ENCODE measurements around the gene BHLHE40. TPM values are rescaled to one million over a fixed set of nuclear protein-coding genes. Genes with fewer than 3 reads are reported as not detected.

The BHLHE40 gene
- total and polyA plus RNA-seq, 2 donors (not counting 1 experiment from before 2014, with no cell fraction given) = 16.7 to 28.4 TPM

GRCh38 chr3:5015056-5015455, 35.8 kb downstream of the BHLHE40 start:
- Histone ChIP-seq H3K27ac (ENCODE audit: insufficient read depth, low read length) (no peak overlapping the region), H4K20me1 (ENCODE audit: control insufficient read depth, extremely low read depth, insufficient read depth, low read length) (no peaks in the 10 kb centered on the region), H2AFZ (ENCODE audit: low read length) (no peak overlapping the region), H3K79me2 (ENCODE audit: control insufficient read depth, insufficient read depth, low read length) (no peaks in the 10 kb centered on the region), H3K4me1 (ENCODE audit: control insufficient read depth, extremely low read depth, insufficient read depth, low read length) (peaks cover 11% of the 10 kb centered on the region), H3K27me3 (ENCODE audit: control insufficient read depth, insufficient read depth, low read length) (no peaks in the 10 kb centered on the region), H3K9ac (ENCODE audit: insufficient read depth, low read length) (no peak overlapping the region), H3K9me3 (ENCODE audit: control insufficient read depth, insufficient read depth, low read depth, low read length) (no peaks in the 10 kb centered on the region), H3K36me3 (ENCODE audit: control insufficient read depth, insufficient read depth, low read length) (no peaks in the 10 kb centered on the region), H3K4me2 (ENCODE audit: extremely low read depth, insufficient read depth, low read length) (no peak overlapping the region), H3K4me3 (replicated peaks in 1 of 4; ENCODE audit: control extremely low read depth in 1 of 4, insufficient read depth in 1 of 4, low read depth in 3 of 4, low read length in 4 of 4) (no peak overlapping the region)
- TF ChIP-seq EZH2 (IDR thresholded peaks at IDR 0.05; ENCODE audit: low read length, missing control alignments) (no peak), CTCF (conservative IDR thresholded peaks at IDR 0.05 in 1 of 2, IDR thresholded peaks at IDR 0.05 in 1 of 2; ENCODE audit: low read depth in 1 of 2, low read length in 2 of 2) (no peak)
- no peak for DNase-seq (ENCODE audit: low read depth in 2 of 2)

GRCh38 chr3:5016211-5017161, 37.2 kb downstream of the BHLHE40 start:
- Histone ChIP-seq H2AFZ (ENCODE audit: low read length) (no peak overlapping the region), H3K4me3 (replicated peaks in 1 of 4; ENCODE audit: control extremely low read depth in 1 of 4, insufficient read depth in 1 of 4, low read depth in 3 of 4, low read length in 4 of 4) (no peak overlapping the region), H3K9ac (ENCODE audit: insufficient read depth, low read length) (no peak overlapping the region), H4K20me1 (ENCODE audit: control insufficient read depth, extremely low read depth, insufficient read depth, low read length) (no peaks in the 10 kb centered on the region), H3K4me1 (ENCODE audit: control insufficient read depth, extremely low read depth, insufficient read depth, low read length) (peaks cover 11% of the 10 kb centered on the region), H3K4me2 (ENCODE audit: extremely low read depth, insufficient read depth, low read length) (no peak overlapping the region), H3K79me2 (ENCODE audit: control insufficient read depth, insufficient read depth, low read length) (no peaks in the 10 kb centered on the region), H3K36me3 (ENCODE audit: control insufficient read depth, insufficient read depth, low read length) (no peaks in the 10 kb centered on the region), H3K27ac (ENCODE audit: insufficient read depth, low read length) (no peak overlapping the region), H3K27me3 (ENCODE audit: control insufficient read depth, insufficient read depth, low read length) (no peaks in the 10 kb centered on the region), H3K9me3 (ENCODE audit: control insufficient read depth, insufficient read depth, low read depth, low read length) (no peaks in the 10 kb centered on the region)
- TF ChIP-seq CTCF (conservative IDR thresholded peaks at IDR 0.05 in 1 of 2, IDR thresholded peaks at IDR 0.05 in 1 of 2; ENCODE audit: low read depth in 1 of 2, low read length in 2 of 2) = no peak
- TF ChIP-seq EZH2 (IDR thresholded peaks at IDR 0.05; ENCODE audit: low read length, missing control alignments) = no peak
- peak in 1 of 2 donors; percentile 79 for DNase-seq (ENCODE audit: low read depth in 2 of 2)

GRCh38 chr3:5017925-5018531, 38.8 kb downstream of the BHLHE40 start:
- no peaks in the 10 kb centered on the region for H3K36me3 ChIP-seq (ENCODE audit: control insufficient read depth, insufficient read depth, low read length)
- H3K4me3 ChIP-seq (replicated peaks in 1 of 4; ENCODE audit: control extremely low read depth in 1 of 4, insufficient read depth in 1 of 4, low read depth in 3 of 4, low read length in 4 of 4) = no peak overlapping the region
- H3K9ac ChIP-seq (ENCODE audit: insufficient read depth, low read length) = no peak overlapping the region
- H3K27me3 ChIP-seq (ENCODE audit: control insufficient read depth, insufficient read depth, low read length) = no peaks in the 10 kb centered on the region
- DNase-seq (ENCODE audit: low read depth in 2 of 2) = peak; percentile 49 to 75
- TF ChIP-seq EZH2 (IDR thresholded peaks at IDR 0.05; ENCODE audit: low read length, missing control alignments) = no peak
- TF ChIP-seq CTCF (conservative IDR thresholded peaks at IDR 0.05 in 1 of 2, IDR thresholded peaks at IDR 0.05 in 1 of 2; ENCODE audit: low read depth in 1 of 2, low read length in 2 of 2) = no peak
- peak overlapping the region; percentile 13 for H3K27ac ChIP-seq (ENCODE audit: insufficient read depth, low read length)
- no peaks in the 10 kb centered on the region for H3K79me2 ChIP-seq (ENCODE audit: control insufficient read depth, insufficient read depth, low read length)
- H4K20me1 ChIP-seq (ENCODE audit: control insufficient read depth, extremely low read depth, insufficient read depth, low read length) = no peaks in the 10 kb centered on the region
- H3K4me2 ChIP-seq (ENCODE audit: extremely low read depth, insufficient read depth, low read length) = no peak overlapping the region
- no peaks in the 10 kb centered on the region for H3K9me3 ChIP-seq (ENCODE audit: control insufficient read depth, insufficient read depth, low read depth, low read length)
- no peak overlapping the region for H2AFZ ChIP-seq (ENCODE audit: low read length)
- peaks cover 19% of the 10 kb centered on the region for H3K4me1 ChIP-seq (ENCODE audit: control insufficient read depth, extremely low read depth, insufficient read depth, low read length)

Data from fibroblast of lung (primary cell).